Mesothelial cell of epicardium (in vitro differentiated cells): ENCODE data around the gene PRX. TPM values are rescaled to one million over a fixed set of nuclear protein-coding genes. Genes with fewer than 3 reads are reported as not detected.

Experiments
- DNase-seq, 2 experiments: peaks; one replicate each; pipeline ENCODE4 v3.0.0; 2021; ENCODE audit warnings: low spot score in 2 of 2; ENCODE audit not compliant: unreplicated experiment in 2 of 2
- H3K27ac Mint-ChIP-seq: 2 replicates; pipeline ENCODE4 v1.8.0; 2021; ENCODE audit warnings: mixed read lengths
- H3K27me3 Mint-ChIP-seq: 2 replicates; pipeline ENCODE4 v1.8.0; 2021; ENCODE audit warnings: low read depth, mixed read lengths
- H3K36me3 Mint-ChIP-seq: 2 replicates; pipeline ENCODE4 v1.8.0; 2021; ENCODE audit warnings: mixed read lengths
- H3K4me1 Mint-ChIP-seq: 2 replicates; pipeline ENCODE4 v1.8.0; 2021; ENCODE audit warnings: mixed read lengths
- H3K4me3 Mint-ChIP-seq: 2 replicates; pipeline ENCODE4 v1.8.0; 2021; ENCODE audit warnings: mild to moderate bottlenecking, moderate library complexity, mixed read lengths
- H3K9me3 Mint-ChIP-seq: 2 replicates; pipeline ENCODE4 v1.8.0; 2021; ENCODE audit warnings: mixed read lengths
- CTCF ChIP-seq: fragments of 200-600 bp; sonication (generic); IDR thresholded peaks from one replicate; pipeline ENCODE4 v1.5.0; 2021; ENCODE audit warnings: antibody characterized with exemption; ENCODE audit not compliant: unreplicated experiment
- total RNA-seq: library from RNA; stranded (reverse); gene quantifications from 3 replicates; pipeline ENCODE4 v1.2.1, GENCODE V29; 2021

PRX gene
- total RNA-seq, 1 donor from 2014 or later, result 5.2 TPM

GRCh38 chr19:40367577-40368434 lies 45.4 kb downstream of the PRX start:
- no peak overlapping the region for H3K27ac Mint-ChIP-seq
- H3K4me3 Mint-ChIP-seq, result no peak overlapping the region
- no peak for TF ChIP-seq CTCF
- H3K27me3 Mint-ChIP-seq, result no peaks in the 10 kb centered on the region
- H3K4me1 Mint-ChIP-seq, result peaks cover 21% of the 10 kb centered on the region
- H3K36me3 Mint-ChIP-seq, result peaks cover 8% of the 10 kb centered on the region
- DNase-seq, result no peak
- no peaks in the 10 kb centered on the region for H3K9me3 Mint-ChIP-seq

- Mint-ChIP-seq H3K9me3 (no peaks in the 10 kb centered on the region), H3K27ac (peak overlapping the region; percentile 52), H3K27me3 (no peaks in the 10 kb centered on the region), H3K4me1 (peaks cover 21% of the 10 kb centered on the region), H3K4me3 (peak overlapping the region; percentile 77), H3K36me3 (peaks cover 5% of the 10 kb centered on the region)
- TF ChIP-seq CTCF, result no peak
- peak in 1 of 2 experiments; percentile 61 for DNase-seq
Measured at GRCh38 chr19:40366697-40367561, 46.2 kb downstream of the PRX start.

GRCh38 chr19:40365613-40366401 lies 47.4 kb downstream of the PRX start:
- Mint-ChIP-seq H3K4me3 (peak overlapping the region; percentile 77), H3K27me3 (no peaks in the 10 kb centered on the region), H3K9me3 (no peaks in the 10 kb centered on the region), H3K27ac (peak overlapping the region; percentile 91), H3K36me3 (peaks cover 5% of the 10 kb centered on the region), H3K4me1 (peaks cover 21% of the 10 kb centered on the region)
- no peak for TF ChIP-seq CTCF
- peak; percentile 85 to 91 for DNase-seq

GRCh38 chr19:40365010-40365409 lies 48.2 kb downstream of the PRX start:
- peaks cover 3% of the 10 kb centered on the region for H3K36me3 Mint-ChIP-seq
- DNase-seq, result no peak
- H3K4me1 Mint-ChIP-seq, result peaks cover 21% of the 10 kb centered on the region
- no peaks in the 10 kb centered on the region for H3K27me3 Mint-ChIP-seq
- peak overlapping the region; percentile 91 for H3K27ac Mint-ChIP-seq
- peak overlapping the region; percentile 77 for H3K4me3 Mint-ChIP-seq
- H3K9me3 Mint-ChIP-seq, result no peaks in the 10 kb centered on the region
- no peak for TF ChIP-seq CTCF

GRCh38 chr19:40363069-40363468 lies 50.1 kb downstream of the PRX start:
- peaks cover 21% of the 10 kb centered on the region for H3K4me1 Mint-ChIP-seq
- H3K27ac Mint-ChIP-seq, result no peak overlapping the region
- no peak for TF ChIP-seq CTCF
- no peak for DNase-seq
- H3K36me3 Mint-ChIP-seq, result peaks cover 1% of the 10 kb centered on the region
- no peak overlapping the region for H3K4me3 Mint-ChIP-seq
- H3K9me3 Mint-ChIP-seq, result no peaks in the 10 kb centered on the region
- no peaks in the 10 kb centered on the region for H3K27me3 Mint-ChIP-seq
